Raji (cell line): Measurements from ENCODE around the gene SH3PXD2A.

Source experiments
- POLR2A ChIP-seq: IDR thresholded peaks from 2 replicates; pipeline ENCODE4 v1.6.1; 2011; ENCODE audit warnings: low read depth, low read length, control low read depth; ENCODE audit not compliant: insufficient read depth

Gene SH3PXD2A

GRCh38 chr10:103784089-103784488, 71.3 kb downstream of the SH3PXD2A start:
- TF ChIP-seq POLR2A, result no peak

DNA sequence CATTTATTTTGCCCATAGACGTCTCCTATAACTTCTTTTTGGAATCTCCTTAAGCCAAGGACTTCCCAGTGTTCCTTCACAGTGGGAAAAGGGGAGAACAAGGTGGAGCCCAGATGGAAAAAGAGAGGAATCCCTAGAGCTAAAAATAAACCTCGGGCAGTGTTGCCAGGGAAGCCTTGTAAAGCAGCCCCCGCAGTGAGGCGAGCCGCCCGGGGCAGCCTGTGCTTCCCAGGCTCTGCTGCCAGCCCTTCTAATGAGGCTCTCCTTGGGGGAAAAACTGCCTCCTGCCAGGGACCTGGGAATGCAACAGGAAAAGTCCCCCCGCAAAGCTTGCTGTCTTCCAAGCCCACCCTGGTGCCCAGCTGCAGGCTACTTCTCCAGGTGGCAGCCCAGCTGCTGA, 71.7 kb downstream of the SH3PXD2A start:
- no peak for TF ChIP-seq POLR2A

DNA sequence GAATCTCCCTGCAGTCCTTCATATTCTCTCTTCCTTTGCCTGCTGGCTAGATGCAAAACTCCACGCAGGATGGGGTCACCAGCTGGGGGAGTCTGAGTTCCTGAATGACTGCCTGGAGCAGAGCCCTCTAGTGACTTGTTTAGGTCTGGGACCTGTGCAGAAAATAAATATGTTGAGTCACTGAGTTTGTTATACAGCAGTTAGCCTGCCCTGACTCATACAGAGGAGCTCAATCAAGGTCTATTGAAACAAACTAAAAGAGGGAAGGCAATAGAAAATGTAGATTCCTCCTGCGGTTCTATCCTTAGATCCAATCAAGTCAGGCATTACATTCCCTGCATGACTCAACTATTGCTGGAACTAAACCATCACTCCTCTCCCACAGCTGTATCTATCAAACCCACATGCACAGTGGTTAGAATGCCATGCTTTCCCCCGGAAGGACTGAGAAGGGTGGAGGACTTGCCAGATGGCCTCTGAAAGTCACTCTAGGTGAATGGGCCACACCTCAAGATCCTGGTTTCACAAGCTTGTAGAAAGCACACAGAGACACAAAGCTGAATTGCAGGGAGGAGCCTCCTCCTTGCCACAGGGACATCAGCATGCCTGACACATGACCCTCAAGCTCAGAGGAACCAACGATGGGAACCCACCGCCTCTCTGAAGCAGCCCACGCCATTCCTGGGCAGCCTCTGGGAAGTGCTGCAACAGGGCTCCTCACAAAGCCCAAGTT, 73.9 kb downstream of the SH3PXD2A start:
- no peak for TF ChIP-seq POLR2A

GRCh38 chr10:103780242-103781149, 74.9 kb downstream of the SH3PXD2A start:
- no peak for TF ChIP-seq POLR2A

GRCh38 chr10:103778358-103779139, 76.8 kb downstream of the SH3PXD2A start:
- no peak for TF ChIP-seq POLR2A

DNA sequence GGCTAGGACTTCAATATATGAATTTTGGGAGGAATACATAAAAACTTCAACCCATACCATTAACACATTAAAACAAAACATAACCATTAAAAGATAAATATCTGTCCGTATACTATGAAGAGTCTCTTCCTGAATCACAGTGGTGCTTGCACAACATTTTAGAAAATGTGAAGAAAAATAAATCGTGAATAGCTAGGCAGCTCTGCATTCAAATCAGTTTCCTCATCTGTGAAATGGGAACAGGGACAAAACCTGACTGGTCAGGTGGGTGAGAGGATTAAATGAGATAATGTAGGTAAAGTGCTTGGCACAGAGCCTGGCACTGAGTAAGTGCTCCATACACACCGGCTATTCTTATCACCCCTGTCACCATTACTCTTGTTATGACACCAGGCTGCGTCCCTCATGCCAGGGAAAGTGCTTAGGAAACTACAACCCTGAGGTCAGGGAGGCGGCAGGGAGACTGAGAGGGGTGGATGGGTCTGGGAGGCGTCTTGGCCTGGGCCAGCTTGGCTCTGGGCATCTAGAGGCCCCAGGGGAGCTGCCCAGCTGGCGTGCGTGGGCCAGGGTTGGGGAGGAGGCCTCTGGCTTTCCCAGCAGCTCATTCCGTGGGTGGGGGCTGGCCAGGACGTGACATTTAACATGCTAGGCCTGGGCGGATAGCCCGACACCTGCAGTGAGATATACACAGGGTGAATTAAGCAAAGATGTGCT, 78.3 kb downstream of the SH3PXD2A start:
- no peak for TF ChIP-seq POLR2A

DNA sequence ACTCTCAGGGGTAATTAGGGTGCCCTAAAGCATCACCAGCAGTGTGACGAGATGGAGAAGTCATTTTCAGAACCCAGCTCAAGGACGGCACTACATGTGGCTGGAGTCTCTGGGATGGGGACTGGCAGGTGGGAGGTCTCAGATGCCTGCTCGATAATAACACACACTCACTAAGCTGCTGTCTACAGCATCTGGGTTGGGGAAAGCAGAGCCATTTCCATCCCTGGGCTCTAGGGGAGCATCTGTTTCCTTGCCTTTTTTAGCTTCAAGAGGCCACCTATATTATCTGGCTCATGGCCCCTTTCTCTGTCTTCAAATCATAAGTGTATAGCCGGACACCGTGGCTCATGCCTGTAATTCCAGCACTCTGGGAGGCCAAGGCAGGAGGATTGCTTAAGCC, 79.6 kb downstream of the SH3PXD2A start:
- TF ChIP-seq POLR2A, result no peak

GRCh38 chr10:103772096-103772845, 83.1 kb downstream of the SH3PXD2A start:
- peak; percentile 62 for TF ChIP-seq POLR2A

- no peak for TF ChIP-seq POLR2A
Measured at GRCh38 chr10:103770139-103770538, 85.2 kb downstream of the SH3PXD2A start.

DNA sequence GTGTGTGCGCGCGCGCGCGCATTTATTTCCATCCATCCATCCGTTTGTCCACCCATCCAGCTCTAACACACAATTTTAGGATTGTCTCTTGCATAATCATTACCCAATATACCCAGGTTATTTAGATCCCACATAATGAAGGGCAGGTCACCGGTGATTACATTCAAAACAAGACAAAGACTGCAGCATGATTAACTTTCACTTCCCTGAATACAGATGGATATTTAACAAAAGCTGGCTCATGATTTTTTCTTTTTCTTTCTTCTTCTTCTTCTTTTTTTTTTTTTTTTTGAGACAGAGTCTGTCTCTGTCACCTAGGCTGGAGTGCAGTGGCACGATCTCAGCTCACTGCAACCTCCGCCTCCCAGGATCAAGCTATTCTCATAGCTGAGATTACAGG, 86.2 kb downstream of the SH3PXD2A start:
- no peak for TF ChIP-seq POLR2A

- TF ChIP-seq POLR2A, result no peak
Measured at GRCh38 chr10:103768345-103768744, 87.0 kb downstream of the SH3PXD2A start.

GRCh38 chr10:103767756-103768155, 87.6 kb downstream of the SH3PXD2A start:
- no peak for TF ChIP-seq POLR2A

DNA sequence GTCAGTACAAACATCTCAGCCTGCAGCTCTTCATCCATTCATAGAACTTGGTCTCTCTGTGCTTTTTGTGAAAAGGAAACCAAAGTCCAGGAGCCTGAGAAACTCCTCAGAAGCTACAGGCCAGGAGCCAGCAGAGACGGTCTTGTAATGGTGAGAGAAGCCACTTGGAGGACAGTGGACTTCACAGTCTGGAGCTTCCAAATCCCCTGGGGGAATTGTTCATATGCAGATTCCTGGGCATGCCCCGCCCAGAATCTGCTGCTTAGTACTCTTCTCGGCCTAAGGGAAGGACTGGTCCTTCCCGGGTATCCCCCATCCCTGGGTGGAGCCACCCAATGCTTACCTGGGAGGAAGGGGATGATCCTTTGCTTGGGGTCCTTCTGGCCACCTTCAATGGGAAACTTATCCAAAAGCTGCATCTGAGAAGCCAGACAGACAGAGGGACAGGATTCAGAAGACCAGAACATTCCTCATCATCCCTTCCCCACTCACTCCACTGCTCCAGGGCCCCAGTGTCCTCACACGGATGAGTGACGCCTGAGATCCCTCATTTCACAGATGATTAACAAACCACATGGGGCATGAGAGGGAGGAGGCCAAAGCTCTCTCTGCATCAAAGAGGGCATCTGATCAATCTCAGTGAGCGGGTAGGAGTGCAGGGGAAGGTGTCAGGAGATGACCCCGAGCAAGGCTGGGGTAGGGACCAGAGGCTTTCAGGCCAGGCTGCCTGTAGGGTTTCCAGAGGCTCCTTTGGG, 88.4 kb downstream of the SH3PXD2A start:
- TF ChIP-seq POLR2A, result no peak
